ENCODE results near the gene LEPROT. TPM values are rescaled to one million over a fixed set of nuclear protein-coding genes. Genes with fewer than 3 reads are reported as not detected.

Gene LEPROT
- total RNA-seq, 1 donor from 2014 or later = 49.2 TPM

GRCh38 chr1:65416767-65417166, 3.7 kb upstream of the LEPROT start:
- Mint-ChIP-seq H3K27ac (no peak overlapping the region), H3K36me3 (no peaks in the 10 kb centered on the region), H3K27me3 (ENCODE audit: insufficient read depth, low read depth) (no peaks in the 10 kb centered on the region), H3K9me3 (no peaks in the 10 kb centered on the region), H3K4me3 (no peak overlapping the region), H3K4me1 (peaks cover 11% of the 10 kb centered on the region)
- Histone ChIP-seq H3F3A (ENCODE audit: low read depth) (peaks cover 27% of the 10 kb centered on the region), H4K20me1 (ENCODE audit: low read depth) (peaks cover 4% of the 10 kb centered on the region), H3K9ac (no peak overlapping the region), H3K79me2 (ENCODE audit: low read depth) (peaks cover 8% of the 10 kb centered on the region), H3K9me3 (ENCODE audit: low read depth) (no peaks in the 10 kb centered on the region), H3K36me3 (no peaks in the 10 kb centered on the region), H3K27ac (no peak overlapping the region), H3K4me3 (no peak overlapping the region), H3K4me1 (peaks cover 8% of the 10 kb centered on the region), H3K27me3 (no peaks in the 10 kb centered on the region), H2AFZ (replicated peaks) (no peak overlapping the region), H3K4me2 (no peak overlapping the region)
- TF ChIP-seq EZH2phosphoT487 (IDR thresholded peaks at IDR 0.05) = no peak
- TF ChIP-seq CTCF (IDR thresholded peaks at IDR 0.05) = no peak
- no peak for DNase-seq (ENCODE audit: low spot score)

- Histone ChIP-seq H3K79me2 (ENCODE audit: low read depth) (peaks cover 18% of the 10 kb centered on the region), H3F3A (ENCODE audit: low read depth) (peaks cover 29% of the 10 kb centered on the region), H3K9me3 (ENCODE audit: low read depth) (no peaks in the 10 kb centered on the region), H2AFZ (replicated peaks) (no peak overlapping the region), H3K9ac (no peak overlapping the region), H3K36me3 (no peaks in the 10 kb centered on the region), H3K4me3 (no peak overlapping the region), H3K27ac (no peak overlapping the region), H3K4me2 (no peak overlapping the region), H3K27me3 (no peaks in the 10 kb centered on the region), H4K20me1 (ENCODE audit: low read depth) (peaks cover 13% of the 10 kb centered on the region), H3K4me1 (peaks cover 15% of the 10 kb centered on the region)
- Mint-ChIP-seq H3K4me1 (peaks cover 11% of the 10 kb centered on the region), H3K36me3 (no peaks in the 10 kb centered on the region), H3K4me3 (no peak overlapping the region), H3K27me3 (ENCODE audit: insufficient read depth, low read depth) (no peaks in the 10 kb centered on the region), H3K9me3 (no peaks in the 10 kb centered on the region), H3K27ac (no peak overlapping the region)
- no peak for DNase-seq (ENCODE audit: low spot score)
- TF ChIP-seq EZH2 (IDR thresholded peaks at IDR 0.05) (no peak), CTCF (IDR thresholded peaks at IDR 0.05) (no peak), EZH2phosphoT487 (IDR thresholded peaks at IDR 0.05) (no peak)
Measured at GRCh38 chr1:65417729-65418128, 2.7 kb upstream of the LEPROT start.

GRCh38 chr1:65418522-65419185, 1.8 kb upstream of the LEPROT start:
- TF ChIP-seq EZH2 (IDR thresholded peaks at IDR 0.05) = no peak
- no peak for TF ChIP-seq EZH2phosphoT487 (IDR thresholded peaks at IDR 0.05)
- no peak for TF ChIP-seq CTCF (IDR thresholded peaks at IDR 0.05)
- Histone ChIP-seq H3K4me3 (no peak overlapping the region), H2AFZ (replicated peaks) (peak overlapping the region; percentile 91), H3K9ac (no peak overlapping the region), H3K9me3 (ENCODE audit: low read depth) (no peaks in the 10 kb centered on the region), H3F3A (ENCODE audit: low read depth) (peaks cover 29% of the 10 kb centered on the region), H3K27me3 (no peaks in the 10 kb centered on the region), H3K4me2 (no peak overlapping the region), H3K36me3 (no peaks in the 10 kb centered on the region), H3K27ac (no peak overlapping the region), H4K20me1 (ENCODE audit: low read depth) (peaks cover 13% of the 10 kb centered on the region), H3K79me2 (ENCODE audit: low read depth) (peaks cover 27% of the 10 kb centered on the region), H3K4me1 (peaks cover 15% of the 10 kb centered on the region)
- H3K4me1 Mint-ChIP-seq = peaks cover 11% of the 10 kb centered on the region
- H3K27ac Mint-ChIP-seq = no peak overlapping the region
- H3K4me3 Mint-ChIP-seq = peak overlapping the region; percentile 94
- H3K9me3 Mint-ChIP-seq = no peaks in the 10 kb centered on the region
- no peak for DNase-seq (ENCODE audit: low spot score)
- no peaks in the 10 kb centered on the region for H3K36me3 Mint-ChIP-seq
- no peaks in the 10 kb centered on the region for H3K27me3 Mint-ChIP-seq (ENCODE audit: insufficient read depth, low read depth)
